ENCODE data around the gene OR1J2. TPM values are rescaled to one million over a fixed set of nuclear protein-coding genes. Genes with fewer than 3 reads are reported as not detected.

Gene OR1J2
- total RNA-seq, 4 donors from 2014 or later = not detected

DNA sequence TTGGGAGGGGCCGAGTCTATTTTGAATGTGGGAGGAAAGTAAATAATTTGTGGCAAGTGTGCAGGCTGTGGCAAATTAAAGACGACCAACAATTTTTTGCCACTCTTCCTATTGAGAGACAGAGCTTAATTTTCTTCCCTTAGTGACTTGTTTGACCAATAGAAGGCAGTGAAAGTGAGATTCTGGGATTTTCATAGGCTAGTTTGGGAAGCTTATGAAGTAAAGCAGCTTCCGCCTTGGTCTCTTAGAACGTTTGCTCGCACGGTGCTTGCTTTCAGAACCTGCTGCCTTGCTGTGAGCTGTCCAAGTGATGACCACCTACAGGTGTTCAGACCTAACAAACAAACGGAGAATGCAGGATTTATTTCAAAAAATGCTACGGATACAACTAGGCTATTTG is 35.6 kb downstream of the OR1J2 start:
- 50 to 61% methylated on average over 4 to 8 of the region's 8 CpGs for WGBS, 2 donors (ENCODE audit: low coverage in 1 of 2)
- TF ChIP-seq POLR2AphosphoS5 (IDR thresholded peaks at IDR 0.05) = no peak
- TF ChIP-seq EP300 (IDR thresholded peaks at IDR 0.05) = no peak
- TF ChIP-seq, protein P1, sequence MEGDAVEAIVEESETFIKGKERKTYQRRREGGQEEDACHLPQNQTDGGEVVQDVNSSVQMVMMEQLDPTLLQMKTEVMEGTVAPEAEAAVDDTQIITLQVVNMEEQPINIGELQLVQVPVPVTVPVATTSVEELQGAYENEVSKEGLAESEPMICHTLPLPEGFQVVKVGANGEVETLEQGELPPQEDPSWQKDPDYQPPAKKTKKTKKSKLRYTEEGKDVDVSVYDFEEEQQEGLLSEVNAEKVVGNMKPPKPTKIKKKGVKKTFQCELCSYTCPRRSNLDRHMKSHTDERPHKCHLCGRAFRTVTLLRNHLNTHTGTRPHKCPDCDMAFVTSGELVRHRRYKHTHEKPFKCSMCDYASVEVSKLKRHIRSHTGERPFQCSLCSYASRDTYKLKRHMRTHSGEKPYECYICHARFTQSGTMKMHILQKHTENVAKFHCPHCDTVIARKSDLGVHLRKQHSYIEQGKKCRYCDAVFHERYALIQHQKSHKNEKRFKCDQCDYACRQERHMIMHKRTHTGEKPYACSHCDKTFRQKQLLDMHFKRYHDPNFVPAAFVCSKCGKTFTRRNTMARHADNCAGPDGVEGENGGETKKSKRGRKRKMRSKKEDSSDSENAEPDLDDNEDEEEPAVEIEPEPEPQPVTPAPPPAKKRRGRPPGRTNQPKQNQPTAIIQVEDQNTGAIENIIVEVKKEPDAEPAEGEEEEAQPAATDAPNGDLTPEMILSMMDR (IDR thresholded peaks at IDR 0.05) = no peak
- no peak for TF ChIP-seq POLR2A (IDR thresholded peaks at IDR 0.05)

DNA sequence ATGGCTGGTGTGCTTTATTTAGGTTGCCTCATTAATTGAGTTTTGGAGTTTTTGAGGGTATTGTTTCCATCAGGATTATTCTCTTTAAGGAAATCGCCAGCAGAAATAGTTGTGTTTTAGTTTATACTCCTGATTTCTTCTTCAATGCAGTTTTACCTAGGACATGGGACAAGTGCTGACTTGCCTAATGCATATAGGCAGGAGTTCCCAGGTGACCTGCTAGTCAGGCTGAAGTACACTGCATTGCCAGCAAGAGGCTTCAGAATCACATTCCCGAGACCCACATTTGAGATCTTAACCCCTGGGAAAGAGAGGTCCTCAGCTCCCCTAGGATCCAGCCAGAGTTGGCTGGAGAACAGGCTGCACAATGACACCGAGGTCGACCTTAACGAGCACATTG is 40.8 kb downstream of the OR1J2 start:
- Histone ChIP-seq H3K4me1 (no peaks in the 10 kb centered on the region), H3K9me3 (no peaks in the 10 kb centered on the region), H3K4me3 (no peak overlapping the region), H3K27ac (no peak overlapping the region), H3K27me3 (no peaks in the 10 kb centered on the region), H3K36me3 (no peaks in the 10 kb centered on the region)
- TF ChIP-seq POLR2A (IDR thresholded peaks at IDR 0.05) = no peak
- no peak for TF ChIP-seq EP300 (IDR thresholded peaks at IDR 0.05)
- TF ChIP-seq, protein P1 (IDR thresholded peaks at IDR 0.05) = no peak
- no peak for TF ChIP-seq POLR2AphosphoS5 (IDR thresholded peaks at IDR 0.05)
- 57 to 80% methylated on average over 1 to 3 of the region's 5 CpGs for WGBS, 2 donors (ENCODE audit: low coverage in 1 of 2)
- no peak for ATAC-seq

More for the DNA sequence above, 35.6 kb downstream of the OR1J2 start:
- Histone ChIP-seq H3K4me1 (no peaks in the 10 kb centered on the region), H3K27ac (no peak overlapping the region), H3K9me3 (no peaks in the 10 kb centered on the region), H3K27me3 (no peaks in the 10 kb centered on the region), H3K36me3 (no peaks in the 10 kb centered on the region), H3K4me3 (no peak overlapping the region)
- no peak for ATAC-seq

DNA sequence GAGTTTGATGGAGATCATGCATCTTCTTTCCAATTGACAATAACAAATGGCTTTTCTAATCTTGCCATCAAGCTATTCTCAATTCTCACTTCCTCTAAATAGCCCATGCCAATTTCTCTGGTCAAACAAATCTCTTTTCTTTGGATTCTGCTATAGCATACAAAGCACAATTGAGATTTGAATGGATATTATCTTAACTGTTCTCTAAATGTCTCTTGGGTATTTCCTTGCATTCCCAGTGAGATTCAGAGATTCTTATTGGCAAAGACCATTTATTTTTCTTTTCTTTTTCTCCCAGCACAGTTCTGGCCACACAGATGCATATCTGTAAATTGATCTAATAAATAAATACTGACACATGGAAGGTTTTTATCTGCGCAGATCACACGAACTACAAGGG is 42.2 kb downstream of the OR1J2 start, which contains the start of gene OR1N2:
OR1N2 (plus strand) TSS at position 301 of the 400 bp plus-strand sequence. CDS start 100 bp downstream, outside the sequence.
- Histone ChIP-seq H3K4me1 (no peaks in the 10 kb centered on the region), H3K27ac (no peak within 1 kb of the TSS), H3K27me3 (no peaks in the 10 kb centered on the region), H3K36me3 (no peaks in the 10 kb centered on the region), H3K9me3 (no peaks in the 10 kb centered on the region), H3K4me3 (no peak within 1 kb of the TSS)
- WGBS, 2 donors (ENCODE audit: low coverage in 1 of 2) = 60 to 62% methylated on average over 2 of the region's 2 CpGs
- no peak for ATAC-seq
- TF ChIP-seq POLR2AphosphoS5 (IDR thresholded peaks at IDR 0.05) (no peak), EP300 (IDR thresholded peaks at IDR 0.05) (no peak), POLR2A (IDR thresholded peaks at IDR 0.05) (no peak)
- TF ChIP-seq, protein P1 (IDR thresholded peaks at IDR 0.05) = no peak

Other genes starting within 250 kb of the OR1J2 start
- gene RBM18, start 246.0 kb upstream of the OR1J2 start, total RNA-seq = 10 to 100 TPM; 11.0 to 21.5 (median 18.1) TPM
- gene MRRF, start 245.9 kb upstream of the OR1J2 start, total RNA-seq = 10 to 100 TPM; 24.1 to 38.0 (median 29.7) TPM
- gene PTGS1, start 139.8 kb upstream of the OR1J2 start, total RNA-seq = 100 to 1,000 TPM in 1 of 4 donors, 10 to 100 TPM in 3; 15.8 to 154 (median 46.4) TPM
- not detected for gene OR1J1, start 32.9 kb upstream of the OR1J2 start, total RNA-seq
- gene OR1J4, start 8.3 kb downstream of the OR1J2 start, total RNA-seq = not detected
- not detected for gene OR1N1, start 16.5 kb downstream of the OR1J2 start, total RNA-seq
- not detected for gene OR1N2, start 42.3 kb downstream of the OR1J2 start, total RNA-seq
- gene OR1L8, start 72.6 kb downstream of the OR1J2 start, total RNA-seq = not detected
- not detected for gene OR1Q1, start 103.9 kb downstream of the OR1J2 start, total RNA-seq
- gene OR1B1, start 146.8 kb downstream of the OR1J2 start, total RNA-seq = not detected
- gene OR1L1, start 150.9 kb downstream of the OR1J2 start, total RNA-seq = not detected
- not detected for gene OR1L3, start 164.3 kb downstream of the OR1J2 start, total RNA-seq
- gene OR1L4, start 213.2 kb downstream of the OR1J2 start, total RNA-seq = not detected
- gene OR1L6, start 231.5 kb downstream of the OR1J2 start, total RNA-seq = not detected